HuH-7 (cell line): Measurements from ENCODE around the gene MROH9.
"Not testable (repeated sequence)": the region's sequence is repeated elsewhere in the genome, so short reads cannot be mapped to it uniquely, and the experiment has no call there.

Source experiments
- DNase-seq: peaks from one replicate; pipeline ENCODE4 v3.0.0; 2011; ENCODE audit warnings: low spot score

MROH9 gene, protein sequence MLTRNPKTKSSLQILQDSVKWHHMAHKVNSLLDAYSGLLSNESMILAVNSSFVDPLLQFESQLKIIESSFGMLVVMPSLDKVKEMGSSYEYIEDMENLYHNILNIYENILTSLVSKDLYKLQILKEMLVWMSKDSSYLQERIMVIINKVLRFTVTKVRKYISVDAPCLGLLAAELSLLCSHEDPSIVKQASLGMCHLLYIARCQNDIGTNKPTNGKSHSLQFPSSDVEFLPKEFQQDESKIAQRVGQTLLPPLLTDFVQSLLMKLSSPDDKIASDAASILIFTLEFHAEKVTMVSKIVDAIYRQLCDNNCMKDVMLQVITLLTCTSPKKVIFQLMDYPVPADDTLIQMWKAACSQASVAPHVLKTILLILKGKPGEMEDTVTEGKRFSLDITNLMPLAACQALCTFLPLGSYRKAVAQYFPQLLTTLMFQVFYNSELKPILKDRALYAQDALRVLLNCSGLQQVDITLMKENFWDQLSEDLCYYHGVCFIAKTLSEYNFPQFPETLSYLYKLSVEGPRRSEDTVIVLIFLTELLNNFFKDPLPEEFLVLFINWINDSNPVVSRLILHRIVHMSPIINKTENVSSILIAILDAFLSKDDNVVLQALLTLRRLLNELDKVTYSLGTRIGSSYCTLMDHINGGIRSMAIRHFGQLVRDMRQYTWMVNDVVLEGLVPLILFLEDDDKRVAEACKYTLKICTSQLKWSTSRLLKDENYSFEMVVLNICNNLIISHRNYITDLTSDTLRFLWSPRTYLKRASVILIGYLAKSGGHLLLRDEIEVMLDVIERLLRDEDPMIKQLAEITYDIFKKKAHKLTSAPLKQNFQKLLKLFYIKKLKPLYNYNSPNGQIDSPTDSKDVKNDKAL

GRCh38 chr1:170935231-170935630 lies at the start of gene MROH9:
Gene MROH9 (plus strand): TSS chr1:170935534. CDS start chr1:170945557, 10,023 bp downstream.
- no peak for DNase-seq

DNA sequence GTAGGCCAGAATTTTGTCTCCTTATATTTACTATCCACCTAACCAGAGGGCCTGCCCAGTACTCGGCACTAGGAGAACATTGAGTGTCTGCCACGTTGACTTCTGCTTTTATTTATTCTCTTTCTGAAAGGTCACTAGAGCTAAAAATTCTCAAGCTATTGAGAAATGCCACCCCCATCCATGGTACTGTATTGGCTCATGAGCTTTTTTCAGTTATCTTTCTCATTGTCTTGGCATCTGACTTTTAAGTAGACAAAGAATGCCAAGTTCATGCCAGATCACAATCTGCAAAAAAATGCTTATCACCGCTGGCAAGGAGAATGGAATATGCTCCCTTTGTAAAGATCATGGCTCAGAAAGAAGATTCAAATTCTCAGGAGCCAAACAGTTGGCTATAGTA lies 49.8 kb upstream of the MROH9 start:
- DNase-seq, result no peak

GRCh38 chr1:170886460-170886859 lies 48.9 kb upstream of the MROH9 start:
- DNase-seq, result peak; percentile 8

- DNase-seq, result no peak
These were observed 47.6 kb upstream of the MROH9 start for GRCh38 chr1:170887726-170888125.

DNA sequence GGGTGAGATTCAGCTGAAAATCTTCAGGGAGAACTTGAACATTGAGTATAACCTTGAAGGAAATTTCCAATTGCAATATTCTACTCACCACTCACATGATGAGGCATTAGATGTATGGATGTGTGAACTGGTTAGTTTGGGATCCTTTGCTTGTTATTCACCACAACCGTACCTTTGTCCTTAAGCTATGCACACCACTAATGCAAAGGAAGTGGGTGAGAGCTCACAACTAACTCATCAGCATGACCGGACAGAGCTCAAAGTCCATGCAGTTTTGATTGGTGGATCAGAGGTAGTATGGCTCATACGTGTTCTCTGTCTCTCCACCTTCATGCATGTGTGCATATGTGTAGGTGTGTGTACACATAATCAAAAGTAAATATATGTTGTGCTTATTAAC lies 43.5 kb upstream of the MROH9 start:
- DNase-seq, result no peak

- DNase-seq, result no peak
These were observed 41.6 kb upstream of the MROH9 start for GRCh38 chr1:170893655-170894297.

GRCh38 chr1:170903961-170904360 lies 31.4 kb upstream of the MROH9 start:
- DNase-seq, result no peak

DNA sequence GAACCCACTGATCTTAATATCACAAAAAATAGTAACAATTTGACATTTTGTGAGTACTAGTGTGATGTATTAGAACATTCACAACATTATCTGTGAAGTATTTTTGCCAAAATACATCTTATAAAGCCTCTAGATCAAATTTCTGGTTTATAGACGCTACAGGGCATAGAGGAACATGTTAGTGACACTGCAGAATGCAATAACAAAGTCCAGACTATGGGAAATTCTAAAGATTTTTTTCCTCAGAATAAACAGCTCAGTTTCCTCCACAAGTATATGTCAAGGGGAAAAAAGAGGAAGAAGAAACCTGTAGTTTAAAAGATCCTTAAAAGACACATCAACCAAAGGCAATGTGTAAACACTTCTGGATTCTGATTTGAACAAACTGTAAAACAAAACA lies 26.4 kb upstream of the MROH9 start:
- no peak for DNase-seq

DNA sequence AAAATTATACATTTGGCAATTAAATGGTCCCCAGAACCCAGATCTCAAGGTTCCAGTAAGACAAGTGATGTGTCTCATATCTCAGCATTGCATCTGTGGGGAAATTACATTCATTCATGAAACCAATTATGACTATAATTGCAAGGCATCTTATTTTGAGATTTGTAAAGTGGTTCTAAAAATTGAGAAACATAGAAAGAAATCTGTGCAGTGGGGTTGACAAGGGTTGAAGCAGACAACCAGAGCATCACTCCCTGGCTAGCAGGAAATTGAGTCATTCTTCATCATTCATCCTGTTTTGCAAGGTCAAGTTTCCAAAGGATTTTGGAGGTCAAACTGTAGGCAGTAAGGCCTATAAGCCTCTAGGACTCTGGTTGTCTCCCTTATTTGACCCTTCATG lies 25.1 kb upstream of the MROH9 start:
- DNase-seq, result no peak

DNA sequence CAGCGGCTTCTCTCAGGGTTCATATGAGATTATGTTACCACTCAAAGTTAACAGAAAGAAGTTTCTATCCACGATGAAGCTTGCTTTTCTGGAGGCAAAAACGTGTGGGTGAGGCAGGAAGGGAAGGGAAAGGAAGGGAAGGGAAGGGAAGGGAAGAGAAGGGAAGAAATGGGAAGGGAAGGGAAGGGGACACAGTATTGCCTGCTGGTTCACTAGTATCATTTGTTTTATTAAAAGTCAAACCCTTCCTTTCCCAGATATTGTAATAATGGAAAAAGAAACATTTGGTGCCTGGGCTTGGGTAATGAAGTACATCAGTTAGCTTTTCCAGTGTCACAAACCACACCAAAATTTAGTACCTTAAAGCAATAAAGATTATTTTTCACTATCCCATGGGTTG lies 18.0 kb upstream of the MROH9 start:
- no peak for DNase-seq

GRCh38 chr1:170924656-170925055 lies 10.7 kb upstream of the MROH9 start:
- not testable (repeated sequence) for DNase-seq

DNA sequence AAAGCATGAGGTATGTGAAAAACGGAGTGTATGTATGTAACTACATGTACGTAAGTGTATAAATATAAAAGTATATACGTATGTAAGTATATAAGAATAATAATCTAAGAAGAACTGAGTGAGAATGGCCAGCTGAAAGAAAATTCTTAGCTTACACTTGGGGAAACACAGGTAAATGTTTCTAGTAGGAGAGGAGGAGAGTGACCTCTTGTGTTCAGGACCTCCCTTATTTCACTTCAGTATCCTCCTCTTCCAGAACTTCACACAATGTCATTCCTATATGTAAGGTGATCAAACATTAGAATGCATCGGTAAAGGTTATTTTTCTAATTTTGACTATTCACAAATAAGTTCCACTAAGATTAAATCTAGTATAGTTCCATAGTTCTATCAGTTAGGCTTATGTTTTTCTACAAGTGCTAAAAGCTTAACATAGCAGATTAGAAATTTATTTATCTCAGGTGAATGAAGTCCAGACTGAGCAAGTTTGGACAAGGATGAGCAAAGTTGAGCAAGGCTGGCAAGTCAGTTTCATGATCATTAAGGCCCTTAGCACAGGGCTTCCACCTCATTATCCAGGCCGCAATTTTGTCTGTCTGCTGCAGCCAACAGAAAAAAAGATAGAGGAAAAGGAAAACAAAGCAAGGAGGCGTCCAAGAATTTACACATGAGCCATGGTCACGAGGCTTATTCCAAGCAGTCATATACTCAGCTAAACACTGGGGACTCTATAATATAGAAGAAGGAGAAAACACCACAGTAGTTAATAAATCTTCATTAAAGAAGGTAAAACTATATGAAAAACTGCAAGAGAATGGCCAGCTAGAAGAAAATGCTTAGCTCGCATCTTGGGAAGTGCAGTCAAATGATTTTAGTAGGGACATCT lies 7.1 kb upstream of the MROH9 start:
- peak; percentile 20 for DNase-seq

GRCh38 chr1:170929412-170929834 lies 5.9 kb upstream of the MROH9 start:
- no peak for DNase-seq

DNA sequence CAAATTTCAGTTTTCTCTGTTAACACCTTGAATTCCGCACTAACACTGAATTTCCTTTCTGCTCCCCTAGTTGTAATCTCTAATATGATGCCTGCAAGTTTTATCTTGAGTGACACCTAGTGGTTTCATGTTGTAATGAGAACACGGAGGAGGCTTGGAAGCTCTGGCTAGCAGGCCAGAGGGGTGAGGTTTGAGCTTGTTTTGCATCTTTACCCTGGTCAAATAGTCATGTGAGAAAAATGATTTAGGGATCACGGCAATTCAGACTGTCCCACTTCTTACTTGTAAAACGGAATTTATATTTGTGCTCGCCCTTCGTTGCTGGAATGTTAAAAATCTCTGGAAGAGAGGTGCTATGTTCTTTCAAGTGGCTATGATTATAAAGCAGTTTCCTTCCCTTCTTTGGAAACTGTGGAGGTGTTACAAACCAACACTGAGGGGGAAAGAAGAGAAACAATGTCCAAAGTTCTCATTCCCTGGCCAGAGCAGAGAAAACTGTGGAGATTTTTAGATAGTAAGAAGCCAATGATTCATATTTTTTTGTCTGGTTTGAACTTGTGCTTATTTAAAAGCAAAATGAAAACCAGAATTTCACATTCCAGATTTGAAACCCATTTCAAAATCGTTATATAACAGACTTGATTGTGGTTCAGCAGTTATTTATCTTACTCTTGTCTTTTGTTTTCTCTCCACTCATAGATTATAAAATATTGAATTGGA lies 5.3 kb upstream of the MROH9 start:
- DNase-seq, result peak; percentile 47

GRCh38 chr1:170931650-170932049 lies 3.7 kb upstream of the MROH9 start:
- no peak for DNase-seq

GRCh38 chr1:170932236-170932635 lies 3.1 kb upstream of the MROH9 start:
- DNase-seq, result no peak

- no peak for DNase-seq
These were observed 2.9 kb downstream of the MROH9 start for GRCh38 chr1:170938281-170938680.

GRCh38 chr1:170939476-170939875 lies 4.1 kb downstream of the MROH9 start:
- no peak for DNase-seq

DNA sequence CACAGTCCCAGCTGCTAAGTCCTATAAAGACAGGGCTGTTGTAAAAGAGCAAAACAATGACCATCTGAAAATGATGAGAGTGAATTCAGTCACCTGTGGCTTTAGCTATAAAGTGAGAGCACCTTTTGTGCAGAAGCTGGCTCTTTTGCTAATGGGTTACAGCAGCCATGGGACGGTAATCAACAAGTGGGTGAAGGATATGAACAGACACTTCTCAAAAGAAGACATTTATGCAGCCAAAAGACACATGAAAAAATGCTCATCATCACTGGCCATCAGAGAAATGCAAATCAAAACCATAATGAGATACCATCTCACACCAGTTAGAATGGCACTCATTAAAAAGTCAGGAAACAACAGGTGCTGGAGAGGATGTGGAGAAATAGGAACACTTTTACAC lies 16.4 kb downstream of the MROH9 start:
- not testable (repeated sequence) for DNase-seq

GRCh38 chr1:170959385-170959784 lies 24.1 kb downstream of the MROH9 start:
- no peak for DNase-seq

DNA sequence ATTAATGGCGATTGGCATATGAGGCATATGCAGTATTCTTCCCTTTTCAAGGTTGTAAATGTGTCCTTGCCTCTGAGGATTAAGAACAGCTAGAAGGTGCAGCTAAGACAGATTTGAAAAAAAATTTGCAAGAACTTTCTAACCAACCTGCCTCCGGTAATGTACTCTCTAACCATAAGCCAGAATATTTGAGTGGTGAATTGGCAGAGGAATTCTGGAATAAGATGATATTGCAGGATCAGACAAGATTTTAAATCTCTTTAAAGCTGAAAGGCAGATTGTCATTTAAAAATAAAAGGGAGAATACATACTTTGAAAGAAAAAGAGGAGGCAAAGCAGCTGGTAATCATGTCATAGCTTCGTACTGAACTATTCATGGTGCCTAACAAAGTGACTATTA lies 29.2 kb downstream of the MROH9 start:
- no peak for DNase-seq
